HepG2 (cell line): ENCODE measurements around the gene KCTD6. TPM values are rescaled to one million over a fixed set of nuclear protein-coding genes. Genes with fewer than 3 reads are reported as not detected.
A peak's percentile ranks its signal among the peaks of the same experiment; 100 is the strongest.

Experiments
- CHCHD3 ChIP-seq: sonication (generic); formaldehyde crosslinking; IDR thresholded peaks from 2 replicates; pipeline ENCODE4 v1.8.0; 2022; ENCODE audit warnings: mild to moderate bottlenecking, missing genetic modification reagents, moderate library complexity
- ETV5 ChIP-seq: IDR thresholded peaks from 2 replicates; pipeline ENCODE4 v1.6.1; 2018; ENCODE audit warnings: missing biosample characterization, missing genetic modification reagents, inconsistent platforms, borderline replicate concordance
- FOXA3 ChIP-seq: IDR thresholded peaks from 2 replicates; pipeline ENCODE4 v1.6.1; 2016; ENCODE audit warnings: missing genetic modification reagents, missing compliant biosample characterization
- KLF6 ChIP-seq: IDR thresholded peaks from 2 replicates; pipeline ENCODE4 v1.8.0; 2016; ENCODE audit warnings: missing biosample characterization, missing genetic modification reagents
- LCORL ChIP-seq, 2 experiments: fragments of 450-650 bp in 1 of 2; sonication (generic) in 1 of 2; formaldehyde crosslinking in 1 of 2; IDR thresholded peaks; 2 replicates each; pipeline versions ENCODE4 v1.5.0 to v1.6.1; 2017 to 2020; ENCODE audit warnings: antibody characterized with exemption in 1 of 2, missing genetic modification reagents in 1 of 2
- RARA ChIP-seq: IDR thresholded peaks from 2 replicates; pipeline ENCODE4 v1.6.1; 2016; ENCODE audit warnings: missing genetic modification reagents, missing compliant biosample characterization
- SIX1 ChIP-seq: sonication (generic); formaldehyde crosslinking; IDR thresholded peaks from 2 replicates; pipeline ENCODE4 v1.4.0; 2020; ENCODE audit warnings: missing genetic modification reagents, borderline replicate concordance
- ZBTB10 ChIP-seq: sonication (generic); formaldehyde crosslinking; IDR thresholded peaks from 2 replicates; pipeline ENCODE4 v1.4.0; 2020; ENCODE audit warnings: missing genetic modification reagents, borderline replicate concordance
- ZFP37 ChIP-seq: sonication (generic); formaldehyde crosslinking; IDR thresholded peaks from 2 replicates; pipeline ENCODE4 v1.4.0; 2020; ENCODE audit warnings: missing genetic modification reagents, borderline replicate concordance
- ZFP41 ChIP-seq: sonication (generic); formaldehyde crosslinking; IDR thresholded peaks from 2 replicates; pipeline ENCODE4 v1.4.0; 2020; ENCODE audit warnings: mild to moderate bottlenecking, missing genetic modification reagents, borderline replicate concordance
- ZFP82 ChIP-seq: sonication (generic); formaldehyde crosslinking; IDR thresholded peaks from 2 replicates; pipeline ENCODE4 v1.5.1; 2020; ENCODE audit warnings: mild to moderate bottlenecking, missing genetic modification reagents, borderline replicate concordance
- ZGPAT ChIP-seq: IDR thresholded peaks from 2 replicates; pipeline ENCODE4 v1.6.1; 2016; ENCODE audit warnings: mild to moderate bottlenecking
- ZNF12 ChIP-seq: sonication (generic); formaldehyde crosslinking; IDR thresholded peaks from 2 replicates; pipeline ENCODE4 v1.5.0; 2020; ENCODE audit warnings: missing genetic modification reagents
- ZNF407 ChIP-seq: sonication (generic); formaldehyde crosslinking; IDR thresholded peaks from one replicate; pipeline ENCODE4 v1.5.1; 2020; ENCODE audit warnings: mild to moderate bottlenecking, missing genetic modification reagents; ENCODE audit errors: not compliant biosample characterization
- ZNF510 ChIP-seq: sonication (generic); formaldehyde crosslinking; IDR thresholded peaks from 2 replicates; pipeline ENCODE4 v1.4.0; 2020; ENCODE audit warnings: low read depth, mild to moderate bottlenecking, missing genetic modification reagents
- polyA plus RNA-seq, 8 experiments: library from polyadenylated mRNA; depleted of rRNA in 3 of 8; stranded (reverse) in 7 of 8; unstranded in 1 of 8; fragments of >200 nt; fragmentation: Illumina TruSeq in 4 of 8; extraction: Trizol in 4 of 8; gene quantifications; 2 replicates each; pipeline versions ENCODE4 v1.2.1 to v1.2.3, GENCODE V29; 2011 to 2016; ENCODE audit warnings: low read depth in 4 of 8, missing spikeins in 1 of 8, mixed read lengths in 1 of 8; ENCODE audit not compliant: insufficient read depth in 1 of 8
- total RNA-seq, 5 experiments: library from RNA; depleted of rRNA; stranded (reverse); fragments of >200 nt; fragmentation: Illumina TruSeq; extraction: Trizol; gene quantifications; 2 replicates each; pipeline ENCODE4 v1.2.3, GENCODE V29; 2016; ENCODE audit warnings: low read depth in 1 of 5

KCTD6 gene
- total and polyA plus RNA-seq, 2 of the 13 experiments (the other 11 are each of a cell fraction or from before 2014, with no cell fraction given) = 13.4 to 14.2 TPM

GRCh38 chr3:58535531-58536500 is 43.9 kb downstream of the KCTD6 start (continued):
- TF ChIP-seq ZNF407 (CRISPR knock-in tag) (no peak), ZGPAT (peak; percentile 92), SIX1 (CRISPR knock-in tag) (no peak), ETV5 (no peak), LCORL (IDR thresholded peaks at IDR 0.05) (0 out of 2 replicates have a peak, but pooled peaks have one; percentile 40), LCORL (CRISPR knock-in tag; IDR thresholded peaks at IDR 0.05) (peak; percentile 79), FOXA3 (peak; percentile 84), ZNF12 (CRISPR knock-in tag) (no peak), ZFP37 (CRISPR knock-in tag) (no peak), KLF6 (peak; percentile 49; the same call in 1 of the 2 replicates), ZFP41 (0 out of 2 replicates have a peak, but pooled peaks have one; percentile 45), ZNF510 (CRISPR knock-in tag) (no peak), ZFP82 (CRISPR knock-in tag) (no peak), RARA (CRISPR knock-in tag) (peak; percentile 96), CHCHD3 (CRISPR knock-in tag) (0 out of 2 replicates have a peak, but pooled peaks have one; percentile 72), ZBTB10 (CRISPR knock-in tag) (no peak)
